Renal cortex interstitium (tissue), 15 donors: Measurements from ENCODE around the gene ZNF519. TPM values are rescaled to one million over a fixed set of nuclear protein-coding genes. Genes with fewer than 3 reads are reported as not detected.
"Not testable (repeated sequence)": the region's sequence is repeated elsewhere in the genome, so short reads cannot be mapped to it uniquely, and the experiment has no call there.

Experiments used
- DNase-seq, 11 donors: peaks; one replicate each; pipeline ENCODE4 v3.0.0-alpha.2; 2013; ENCODE audit warnings: low read depth in 9 of 11, low spot score in 4 of 11; ENCODE audit errors: extremely low read depth in 1 of 11
- long read RNA-seq, 16 experiments: transcript quantifications; one replicate each; lab custom pipeline, GENCODE V29; 2026
- polyA plus RNA-seq, 3 donors: library from polyadenylated mRNA; unstranded; fragments of 120-200 nt; gene quantifications; one replicate each; pipeline ENCODE4 v1.2.1, GENCODE V29; 2013; ENCODE audit not compliant: insufficient read length in 3 of 3

Gene ZNF519
- polyA plus RNA-seq = 10 to 100 TPM; 10.7 to 14.7 (median 12.7) TPM
- long read RNA-seq, donor 1, full-length matches to known transcripts = 7 of 7 reads
- long read RNA-seq, donor 1, partial matches to known transcripts = 0 of 7 reads
- long read RNA-seq, donor 1, other reads (novel, unspliced or antisense) = 0 of 7 reads
- long read RNA-seq, donor 2, full-length matches to known transcripts = 1 of 1 reads
- long read RNA-seq, donor 2, partial matches to known transcripts = 0 of 1 reads
- long read RNA-seq, donor 2, other reads (novel, unspliced or antisense) = 0 of 1 reads
- long read RNA-seq, donor 3, full-length matches to known transcripts = 8 of 8 reads
- long read RNA-seq, donor 3, partial matches to known transcripts = 0 of 8 reads
- long read RNA-seq, donor 3, other reads (novel, unspliced or antisense) = 0 of 8 reads
- long read RNA-seq, donor 4, full-length matches to known transcripts = 6 of 6 reads
- long read RNA-seq, donor 4, partial matches to known transcripts = 0 of 6 reads
- long read RNA-seq, donor 4, other reads (novel, unspliced or antisense) = 0 of 6 reads
- long read RNA-seq, donor 5 = 0 reads
- long read RNA-seq, donor 6, full-length matches to known transcripts = 11 of 11 reads
- long read RNA-seq, donor 6, partial matches to known transcripts = 0 of 11 reads
- long read RNA-seq, donor 6, other reads (novel, unspliced or antisense) = 0 of 11 reads
- long read RNA-seq, donor 7, full-length matches to known transcripts = 3 of 3 reads
- long read RNA-seq, donor 7, partial matches to known transcripts = 0 of 3 reads
- long read RNA-seq, donor 7, other reads (novel, unspliced or antisense) = 0 of 3 reads
- long read RNA-seq, donor 8 = 0 reads
- long read RNA-seq, donor 9, full-length matches to known transcripts = 8 of 8 reads
- long read RNA-seq, donor 9, partial matches to known transcripts = 0 of 8 reads
- long read RNA-seq, donor 9, other reads (novel, unspliced or antisense) = 0 of 8 reads
- long read RNA-seq, donor 10, full-length matches to known transcripts = 4 of 4 reads
- long read RNA-seq, donor 10, partial matches to known transcripts = 0 of 4 reads
- long read RNA-seq, donor 10, other reads (novel, unspliced or antisense) = 0 of 4 reads
- long read RNA-seq, donor 11, full-length matches to known transcripts = 3 of 3 reads
- long read RNA-seq, donor 11, partial matches to known transcripts = 0 of 3 reads
- long read RNA-seq, donor 11, other reads (novel, unspliced or antisense) = 0 of 3 reads
- long read RNA-seq, donor 12, full-length matches to known transcripts = 4 of 4 reads
- long read RNA-seq, donor 12, partial matches to known transcripts = 0 of 4 reads
- long read RNA-seq, donor 12, other reads (novel, unspliced or antisense) = 0 of 4 reads
- long read RNA-seq, donor 13 = 0 reads
- long read RNA-seq, donor 14, full-length matches to known transcripts = 4 of 4 reads
- long read RNA-seq, donor 14, partial matches to known transcripts = 0 of 4 reads
- long read RNA-seq, donor 14, other reads (novel, unspliced or antisense) = 0 of 4 reads
- long read RNA-seq, donor 15, full-length matches to known transcripts = 3 of 3 reads
- long read RNA-seq, donor 15, partial matches to known transcripts = 0 of 3 reads
- long read RNA-seq, donor 15, other reads (novel, unspliced or antisense) = 0 of 3 reads
- long read RNA-seq, donor 16, full-length matches to known transcripts = 13 of 13 reads
- long read RNA-seq, donor 16, partial matches to known transcripts = 0 of 13 reads
- long read RNA-seq, donor 16, other reads (novel, unspliced or antisense) = 0 of 13 reads

- peak; percentile 71 to 93 (median 85) for DNase-seq
Observed at GRCh38 chr18:14132271-14132700, at the start of gene ZNF519. Gene ZNF519, minus strand, starts transcription at chr18:14132435. Its CDS starts 158 bp downstream, at chr18:14132277.

GRCh38 chr18:14179306-14179705 lies 47.1 kb upstream of the ZNF519 start:
- DNase-seq = no peak

GRCh38 chr18:14178321-14179196 lies 46.3 kb upstream of the ZNF519 start:
- peak; percentile 17 to 72 (median 41) for DNase-seq

GRCh38 chr18:14177540-14178320 lies 45.5 kb upstream of the ZNF519 start:
- DNase-seq = not testable (repeated sequence)

- not testable (repeated sequence) for DNase-seq
Observed at GRCh38 chr18:14175404-14175803, 43.2 kb upstream of the ZNF519 start.

GRCh38 chr18:14174706-14175085 lies 42.5 kb upstream of the ZNF519 start:
- no peak for DNase-seq

GRCh38 chr18:14174002-14174705 lies 41.9 kb upstream of the ZNF519 start:
- not testable (repeated sequence) for DNase-seq

GRCh38 chr18:14173116-14173951 lies 41.1 kb upstream of the ZNF519 start:
- not testable (repeated sequence) for DNase-seq

- not testable (repeated sequence) for DNase-seq
Observed at GRCh38 chr18:14172142-14173115, 40.2 kb upstream of the ZNF519 start.

GRCh38 chr18:14171301-14172141 lies 39.3 kb upstream of the ZNF519 start:
- not testable (repeated sequence) for DNase-seq

- not testable (repeated sequence) for DNase-seq
Observed at GRCh38 chr18:14170367-14171036, 38.3 kb upstream of the ZNF519 start.

- DNase-seq = not testable (repeated sequence)
Observed at GRCh38 chr18:14162915-14163314, 30.7 kb upstream of the ZNF519 start.
